ENCODE results near the gene PTPRCAP. TPM values are rescaled to one million over a fixed set of nuclear protein-coding genes. Genes with fewer than 3 reads are reported as not detected.

The PTPRCAP gene
- total and polyA plus RNA-seq, 2 donors from 2014 or later: 4.7 to 20.3 TPM

DNA sequence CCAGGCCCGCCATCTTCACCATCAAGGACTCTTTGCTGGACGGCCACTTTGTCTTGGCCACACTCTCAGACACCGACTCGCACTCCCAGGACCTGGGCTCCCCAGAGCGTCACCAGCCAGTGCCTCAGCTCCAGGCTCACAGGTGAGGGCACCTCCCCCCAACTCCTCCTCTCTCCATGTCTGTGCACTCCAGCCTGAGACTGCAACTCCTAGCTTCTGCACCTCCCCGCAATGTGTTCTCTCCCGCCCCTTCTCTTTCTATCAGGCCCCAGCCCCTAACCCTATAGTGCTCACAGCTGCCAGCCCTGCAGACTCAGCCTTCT is 41.3 kb downstream of the PTPRCAP start:
- Histone ChIP-seq H3K4me3 (ENCODE audit: low read length in 3 of 3) (no peak overlapping the region), H3K9ac (ENCODE audit: low read length in 3 of 3) (no peak overlapping the region), H3K27me3 (ENCODE audit: control insufficient read depth, insufficient read depth, low read length) (no peaks in the 10 kb centered on the region), H3K4me1 (ENCODE audit: control insufficient read depth in 2 of 3, insufficient read depth in 2 of 3, low read depth in 1 of 3, low read length in 3 of 3) (peaks cover 0 to 20% (median 8%) of the 10 kb centered on the region in 3 donors), H3K27ac (ENCODE audit: low read depth in 2 of 2, low read length in 2 of 2) (no peak overlapping the region), H3K9me3 (ENCODE audit: control insufficient read depth in 2 of 3, insufficient read depth in 1 of 3, low read length in 3 of 3) (no peaks in the 10 kb centered on the region), H3K36me3 (ENCODE audit: control insufficient read depth in 2 of 3, insufficient read depth in 3 of 3, low read length in 3 of 3) (peaks cover 0 to 19% (median 2%) of the 10 kb centered on the region in 3 donors)
- DNase-seq: no peak
- intact Hi-C loops (cut with DNase I): no loop called here
- no peak for FAIRE-seq
- TF ChIP-seq, protein P1, sequence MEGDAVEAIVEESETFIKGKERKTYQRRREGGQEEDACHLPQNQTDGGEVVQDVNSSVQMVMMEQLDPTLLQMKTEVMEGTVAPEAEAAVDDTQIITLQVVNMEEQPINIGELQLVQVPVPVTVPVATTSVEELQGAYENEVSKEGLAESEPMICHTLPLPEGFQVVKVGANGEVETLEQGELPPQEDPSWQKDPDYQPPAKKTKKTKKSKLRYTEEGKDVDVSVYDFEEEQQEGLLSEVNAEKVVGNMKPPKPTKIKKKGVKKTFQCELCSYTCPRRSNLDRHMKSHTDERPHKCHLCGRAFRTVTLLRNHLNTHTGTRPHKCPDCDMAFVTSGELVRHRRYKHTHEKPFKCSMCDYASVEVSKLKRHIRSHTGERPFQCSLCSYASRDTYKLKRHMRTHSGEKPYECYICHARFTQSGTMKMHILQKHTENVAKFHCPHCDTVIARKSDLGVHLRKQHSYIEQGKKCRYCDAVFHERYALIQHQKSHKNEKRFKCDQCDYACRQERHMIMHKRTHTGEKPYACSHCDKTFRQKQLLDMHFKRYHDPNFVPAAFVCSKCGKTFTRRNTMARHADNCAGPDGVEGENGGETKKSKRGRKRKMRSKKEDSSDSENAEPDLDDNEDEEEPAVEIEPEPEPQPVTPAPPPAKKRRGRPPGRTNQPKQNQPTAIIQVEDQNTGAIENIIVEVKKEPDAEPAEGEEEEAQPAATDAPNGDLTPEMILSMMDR (IDR thresholded peaks at IDR 0.05; ENCODE audit: borderline replicate concordance, extremely low read depth, insufficient read depth): no peak

DNA sequence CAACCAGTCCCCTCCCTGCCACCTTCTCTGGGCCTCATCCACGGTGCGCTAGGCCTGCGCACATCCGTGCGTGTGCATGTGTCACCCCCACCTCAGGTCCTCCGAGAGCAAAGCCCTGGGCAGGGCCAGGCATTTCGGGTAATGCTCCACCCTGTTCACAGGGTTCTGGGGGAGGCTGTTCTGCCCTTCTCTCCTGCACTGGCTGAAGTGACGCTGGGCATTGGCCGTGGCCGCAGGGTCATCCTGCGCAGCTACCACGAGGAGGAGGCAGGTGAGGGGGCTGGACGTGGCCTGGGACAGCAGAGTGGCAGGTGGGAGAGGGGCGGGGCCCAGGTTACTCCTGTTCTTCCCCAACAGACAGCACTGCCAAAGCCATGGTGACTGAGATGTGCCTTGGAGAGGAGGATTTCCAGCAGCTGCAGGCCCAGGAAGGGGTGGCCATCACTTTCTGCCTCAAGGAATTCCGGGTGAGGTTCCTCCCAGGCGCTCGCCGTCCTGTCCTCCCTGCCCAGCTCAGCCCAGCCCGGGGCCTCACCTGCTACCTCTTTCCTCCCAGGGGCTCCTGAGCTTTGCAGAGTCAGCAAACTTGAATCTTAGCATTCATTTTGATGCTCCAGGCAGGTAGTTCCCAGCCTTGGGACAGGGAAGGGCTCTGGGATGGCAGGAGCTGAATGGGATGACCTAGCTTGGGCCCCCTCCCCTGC is 41.8 kb downstream of the PTPRCAP start:
- intact Hi-C loops (cut with DNase I): no loop called here
- peaks cover 0 to 19% (median 5%) of the 10 kb centered on the region in 3 donors for H3K4me1 ChIP-seq (ENCODE audit: control insufficient read depth in 2 of 3, insufficient read depth in 2 of 3, low read depth in 1 of 3, low read length in 3 of 3)
- H3K27me3 ChIP-seq (ENCODE audit: control insufficient read depth, insufficient read depth, low read length): no peaks in the 10 kb centered on the region
- DNase-seq (no peak), FAIRE-seq (no peak)
- no peaks in the 10 kb centered on the region for H3K9me3 ChIP-seq (ENCODE audit: control insufficient read depth in 2 of 3, insufficient read depth in 1 of 3, low read length in 3 of 3)
- H3K9ac ChIP-seq (ENCODE audit: low read length in 3 of 3): no peak overlapping the region
- H3K27ac ChIP-seq (ENCODE audit: low read depth in 2 of 2, low read length in 2 of 2): no peak overlapping the region
- TF ChIP-seq, protein P1 (IDR thresholded peaks at IDR 0.05; ENCODE audit: borderline replicate concordance, extremely low read depth, insufficient read depth): no peak
- no peak overlapping the region for H3K4me3 ChIP-seq (ENCODE audit: low read length in 3 of 3)
- peaks cover 0 to 19% (median 2%) of the 10 kb centered on the region in 3 donors for H3K36me3 ChIP-seq (ENCODE audit: control insufficient read depth in 2 of 3, insufficient read depth in 3 of 3, low read length in 3 of 3)

DNA sequence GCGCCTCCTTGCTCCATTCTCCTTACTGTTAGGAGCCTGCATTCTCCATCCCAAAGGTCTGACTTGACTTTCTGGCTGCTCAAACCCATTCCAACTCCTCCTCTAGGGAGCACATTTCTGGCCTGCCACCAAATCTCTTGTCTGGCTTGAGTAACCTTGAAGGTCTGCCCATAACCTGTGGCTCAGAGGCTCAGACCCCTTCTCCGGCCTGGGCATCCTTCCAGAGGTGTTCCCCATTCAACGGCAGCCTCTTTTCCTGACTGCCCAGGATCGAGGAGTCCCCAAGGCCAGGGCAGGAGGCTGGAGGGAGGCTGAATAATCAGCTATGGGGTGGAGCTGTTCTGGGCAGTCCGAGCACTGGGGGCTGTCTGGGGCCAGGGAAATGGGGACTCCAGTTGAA is 43.5 kb downstream of the PTPRCAP start:
- intact Hi-C loops (cut with DNase I): no loop called here

More for the DNA sequence above, 43.5 kb downstream of the PTPRCAP start:
- DNase-seq (no peak), FAIRE-seq (no peak)
- TF ChIP-seq, protein P1 (IDR thresholded peaks at IDR 0.05; ENCODE audit: borderline replicate concordance, extremely low read depth, insufficient read depth): no peak
- Histone ChIP-seq H3K27ac (ENCODE audit: low read depth in 2 of 2, low read length in 2 of 2) (no peak overlapping the region), H3K4me3 (ENCODE audit: low read length in 3 of 3) (no peak overlapping the region), H3K9ac (ENCODE audit: low read length in 3 of 3) (no peak overlapping the region), H3K4me1 (ENCODE audit: control insufficient read depth in 2 of 3, insufficient read depth in 2 of 3, low read depth in 1 of 3, low read length in 3 of 3) (peaks cover 0 to 10% (median 4%) of the 10 kb centered on the region in 3 donors), H3K9me3 (ENCODE audit: control insufficient read depth in 2 of 3, insufficient read depth in 1 of 3, low read length in 3 of 3) (no peaks in the 10 kb centered on the region), H3K27me3 (ENCODE audit: control insufficient read depth, insufficient read depth, low read length) (no peaks in the 10 kb centered on the region), H3K36me3 (ENCODE audit: control insufficient read depth in 2 of 3, insufficient read depth in 3 of 3, low read length in 3 of 3) (peaks cover 0 to 15% (median 2%) of the 10 kb centered on the region in 3 donors)

Measured in kidney (tissue), 14 donors.